ENCODE measurements around the gene DNAH1. TPM values are rescaled to one million over a fixed set of nuclear protein-coding genes. Genes with fewer than 3 reads are reported as not detected.
"Not testable (repeated sequence)": the region's sequence is repeated elsewhere in the genome, so short reads cannot be mapped to it uniquely, and the experiment has no call there.

The DNAH1 gene
- total RNA-seq, 2 experiments from 2014 or later: 9.4 TPM

GRCh38 chr3:52279596-52279995 lies 36.5 kb upstream of the DNAH1 start:
- no peaks in the 10 kb centered on the region for H3K27me3 Mint-ChIP-seq (ENCODE audit: low read depth)
- H3K27ac Mint-ChIP-seq: peak overlapping the region; percentile 98
- no peaks in the 10 kb centered on the region for H3K9me3 Mint-ChIP-seq
- peaks cover 41% of the 10 kb centered on the region for H3K36me3 Mint-ChIP-seq (ENCODE audit: low read depth)
- intact Hi-C loops (cut with micrococcal nuclease): loop anchor here (2.0 to 10.0 kb wide), 6 partner anchors 125 to 1665 kb away; partner anchors contain the start of genes CISH, DUSP7, MAPKAPK3 and PARP3
- H3K4me3 Mint-ChIP-seq: peak overlapping the region; percentile 95
- CTCF ChIA-PET: interaction anchor here (0.7 to 7.1 kb wide), 21 partner anchors 9 to 145 kb away, joined by 3 to 69 read pairs (median 5); partner anchors contain the start of genes PPM1M and TLR9
- peaks cover 49% of the 10 kb centered on the region for H3K4me1 Mint-ChIP-seq (ENCODE audit: low read depth)
- no peak for DNase-seq

DNA sequence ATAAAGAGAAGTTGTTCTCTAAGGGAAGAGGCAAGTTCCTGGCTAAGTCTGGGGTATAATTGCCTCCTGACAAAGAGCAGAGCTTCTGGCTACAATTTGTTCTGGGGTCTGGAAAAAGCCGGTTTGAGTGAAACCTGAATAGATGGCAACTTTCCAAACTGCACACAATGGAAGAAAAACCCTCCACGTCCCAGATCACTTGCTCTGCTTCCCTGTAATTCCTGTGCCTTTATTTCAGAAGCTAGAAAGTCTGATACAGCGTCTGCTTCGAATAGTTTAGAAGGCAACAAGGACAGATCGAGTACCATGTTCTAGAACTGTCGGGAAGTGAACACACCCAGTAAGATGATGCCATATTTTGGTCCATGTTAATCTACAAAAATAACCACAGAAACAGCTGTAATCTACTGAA lies 36.1 kb upstream of the DNAH1 start:
- CTCF ChIA-PET: interaction anchor here (0.7 to 7.1 kb wide), 18 partner anchors 9 to 244 kb away, joined by 3 to 69 read pairs (median 6); partner anchors contain the start of genes TLR9 and TWF2
- intact Hi-C loops (cut with micrococcal nuclease): no loop called here
- no peak for DNase-seq
- no peaks in the 10 kb centered on the region for H3K9me3 Mint-ChIP-seq
- peak overlapping the region; percentile 95 for H3K4me3 Mint-ChIP-seq
- peaks cover 47% of the 10 kb centered on the region for H3K4me1 Mint-ChIP-seq (ENCODE audit: low read depth)
- peaks cover 36% of the 10 kb centered on the region for H3K36me3 Mint-ChIP-seq (ENCODE audit: low read depth)
- H3K27ac Mint-ChIP-seq: peak overlapping the region; percentile 98
- no peaks in the 10 kb centered on the region for H3K27me3 Mint-ChIP-seq (ENCODE audit: low read depth)

GRCh38 chr3:52281981-52282801 lies 33.9 kb upstream of the DNAH1 start:
- peak; percentile 58 for DNase-seq
- H3K4me1 Mint-ChIP-seq (ENCODE audit: low read depth): peaks cover 58% of the 10 kb centered on the region
- CTCF ChIA-PET: interaction anchor here (0.8 to 4.1 kb wide), 9 partner anchors 10 to 62 kb away, joined by 3 to 40 read pairs (median 4); no protein-coding TSS in a partner anchor
- intact Hi-C loops (cut with micrococcal nuclease): no loop called here
- H3K27me3 Mint-ChIP-seq (ENCODE audit: low read depth): no peaks in the 10 kb centered on the region
- peaks cover 19% of the 10 kb centered on the region for H3K36me3 Mint-ChIP-seq (ENCODE audit: low read depth)
- H3K27ac Mint-ChIP-seq: peak overlapping the region; percentile 90
- H3K9me3 Mint-ChIP-seq: no peaks in the 10 kb centered on the region
- peak overlapping the region; percentile 10 for H3K4me3 Mint-ChIP-seq

GRCh38 chr3:52283306-52283705 lies 32.8 kb upstream of the DNAH1 start:
- CTCF ChIA-PET: interaction anchor here (0.8 to 4.1 kb wide), 5 partner anchors 32 to 63 kb away, joined by 3 to 40 read pairs (median 11); no protein-coding TSS in a partner anchor
- DNase-seq: peak; percentile 34
- no peak overlapping the region for H3K4me3 Mint-ChIP-seq
- H3K27ac Mint-ChIP-seq: peak overlapping the region; percentile 82
- intact Hi-C loops (cut with micrococcal nuclease): no loop called here
- peaks cover 11% of the 10 kb centered on the region for H3K36me3 Mint-ChIP-seq (ENCODE audit: low read depth)
- no peaks in the 10 kb centered on the region for H3K9me3 Mint-ChIP-seq
- peaks cover 58% of the 10 kb centered on the region for H3K4me1 Mint-ChIP-seq (ENCODE audit: low read depth)
- no peaks in the 10 kb centered on the region for H3K27me3 Mint-ChIP-seq (ENCODE audit: low read depth)

- H3K27me3 Mint-ChIP-seq (ENCODE audit: low read depth); DNase-seq; H3K36me3 Mint-ChIP-seq (ENCODE audit: low read depth); H3K9me3 Mint-ChIP-seq; H3K4me3 Mint-ChIP-seq; intact Hi-C loops (cut with micrococcal nuclease): not testable (repeated sequence)
- CTCF ChIA-PET: interaction anchor here (0.6 to 4.1 kb wide), 7 partner anchors 33 to 766 kb away, joined by 3 to 40 read pairs (median 4); partner anchors contain the start of gene PPM1M
- peak overlapping the region; percentile 82 for H3K27ac Mint-ChIP-seq
- peaks cover 62% of the 10 kb centered on the region for H3K4me1 Mint-ChIP-seq (ENCODE audit: low read depth)
Measured at GRCh38 chr3:52284051-52284450, 32.1 kb upstream of the DNAH1 start.

GRCh38 chr3:52286777-52287110 lies 29.4 kb upstream of the DNAH1 start:
- intact Hi-C loops (cut with micrococcal nuclease): loop anchor here (1.0 to 5.0 kb wide), 2 partner anchors 8 to 304 kb away; partner anchors contain the start of genes ACY1 and WDR82
- peaks cover 53% of the 10 kb centered on the region for H3K4me1 Mint-ChIP-seq (ENCODE audit: low read depth)
- peak overlapping the region; percentile 98 for H3K4me3 Mint-ChIP-seq
- peaks cover 8% of the 10 kb centered on the region for H3K36me3 Mint-ChIP-seq (ENCODE audit: low read depth)
- DNase-seq: no peak
- peak overlapping the region; percentile 100 for H3K27ac Mint-ChIP-seq
- no peaks in the 10 kb centered on the region for H3K27me3 Mint-ChIP-seq (ENCODE audit: low read depth)
- CTCF ChIA-PET: interaction anchor here (1.0 to 3.1 kb wide), 4 partner anchors 8 to 66 kb away, joined by 3 to 17 read pairs (median 7); partner anchors contain the start of gene WDR82
- no peaks in the 10 kb centered on the region for H3K9me3 Mint-ChIP-seq

GRCh38 chr3:52288674-52289073 lies 27.4 kb upstream of the DNAH1 start:
- DNase-seq: no peak
- H3K4me1 Mint-ChIP-seq (ENCODE audit: low read depth): peaks cover 35% of the 10 kb centered on the region
- intact Hi-C loops (cut with micrococcal nuclease): loop anchor here (2.0 to 5.0 kb wide), 2 partner anchors 28 to 306 kb away; partner anchors contain the start of genes ACY1 and DNAH1
- H3K27me3 Mint-ChIP-seq (ENCODE audit: low read depth): no peaks in the 10 kb centered on the region
- CTCF ChIA-PET: interaction anchor here (0.9 to 4.9 kb wide), 6 partner anchors 9 to 68 kb away, joined by 3 to 62 read pairs (median 9); no protein-coding TSS in a partner anchor
- H3K27ac Mint-ChIP-seq: peak overlapping the region; percentile 100
- no peaks in the 10 kb centered on the region for H3K9me3 Mint-ChIP-seq
- peaks cover 9% of the 10 kb centered on the region for H3K36me3 Mint-ChIP-seq (ENCODE audit: low read depth)
- peak overlapping the region; percentile 98 for H3K4me3 Mint-ChIP-seq

DNA sequence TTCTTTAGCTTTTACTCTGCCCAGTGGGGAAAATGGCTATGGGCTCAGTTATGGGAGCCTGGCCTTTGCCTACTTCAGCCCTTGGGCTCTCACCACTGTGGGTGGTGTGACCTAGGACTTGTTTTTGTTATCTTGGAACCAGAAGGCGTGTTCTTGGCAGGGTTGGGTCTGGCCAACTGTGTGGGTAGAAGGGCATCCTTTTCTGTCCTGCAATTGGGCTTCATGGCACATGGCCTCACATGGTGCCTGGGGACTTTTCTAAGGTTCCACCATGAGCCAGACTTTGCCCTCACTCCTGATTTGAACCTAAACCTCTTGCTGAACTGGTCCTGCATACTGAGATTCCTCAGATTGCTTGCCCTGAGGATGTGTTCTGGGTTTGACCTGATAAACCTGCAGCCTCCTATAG lies 26.8 kb upstream of the DNAH1 start:
- Mint-ChIP-seq H3K27ac (no peak overlapping the region), H3K4me3 (peak overlapping the region; percentile 98)

DNA sequence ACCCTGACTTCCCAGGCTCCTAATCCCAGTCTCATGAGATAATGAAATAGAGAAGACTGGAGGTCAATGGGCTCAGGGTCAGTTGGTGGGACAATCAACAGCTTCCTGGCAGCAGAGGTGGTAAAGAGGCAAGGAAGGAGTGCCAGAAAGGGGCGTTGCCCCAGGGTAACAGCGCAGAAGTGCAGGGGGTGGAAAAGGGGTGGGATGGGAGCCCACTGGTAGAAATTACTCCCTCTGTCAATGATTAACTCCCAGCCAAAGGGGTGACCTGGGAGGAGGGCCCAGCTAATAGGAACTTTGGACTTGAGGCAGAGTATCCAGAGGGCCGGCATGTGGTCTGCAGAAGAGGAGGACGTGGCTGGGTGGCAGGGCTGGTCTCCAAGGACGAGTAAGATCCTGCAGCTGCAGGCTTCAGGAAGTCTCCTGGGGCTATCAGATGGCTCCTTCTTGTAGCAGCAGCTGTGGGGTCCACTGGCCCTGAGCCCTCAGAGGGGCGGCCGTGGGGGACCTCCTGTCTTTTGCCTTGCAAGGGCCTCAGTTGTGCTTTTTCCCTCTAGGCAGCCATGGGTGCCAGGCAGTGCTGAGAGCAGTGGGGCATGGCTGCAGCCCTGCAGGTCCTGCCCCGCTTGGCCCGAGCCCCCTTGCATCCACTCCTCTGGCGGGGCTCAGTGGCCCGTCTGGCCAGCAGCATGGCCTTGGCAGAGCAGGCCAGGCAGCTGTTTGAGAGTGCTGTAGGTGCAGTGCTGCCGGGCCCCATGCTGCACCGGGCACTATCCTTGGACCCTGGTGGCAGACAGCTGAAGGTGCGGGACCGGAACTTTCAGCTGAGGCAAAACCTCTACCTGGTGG lies 26.1 kb upstream of the DNAH1 start:
- no peaks in the 10 kb centered on the region for H3K27me3 Mint-ChIP-seq (ENCODE audit: low read depth)
- CTCF ChIA-PET: interaction anchor here (0.7 to 4.9 kb wide), 7 partner anchors 49 to 122 kb away, joined by 3 to 62 read pairs (median 4); no protein-coding TSS in a partner anchor
- no peak overlapping the region for H3K27ac Mint-ChIP-seq
- H3K4me1 Mint-ChIP-seq (ENCODE audit: low read depth): peaks cover 33% of the 10 kb centered on the region
- DNase-seq: no peak
- peaks cover 9% of the 10 kb centered on the region for H3K36me3 Mint-ChIP-seq (ENCODE audit: low read depth)
- no peak overlapping the region for H3K4me3 Mint-ChIP-seq
- H3K9me3 Mint-ChIP-seq: no peaks in the 10 kb centered on the region
- intact Hi-C loops (cut with micrococcal nuclease): loop anchor here (2.0 to 5.0 kb wide), 2 partner anchors 27 to 308 kb away; partner anchors contain the start of genes ACY1 and DNAH1

More for the DNA sequence above, 26.8 kb upstream of the DNAH1 start:
- H3K4me1 Mint-ChIP-seq (ENCODE audit: low read depth): peaks cover 35% of the 10 kb centered on the region
- peaks cover 9% of the 10 kb centered on the region for H3K36me3 Mint-ChIP-seq (ENCODE audit: low read depth)
- H3K9me3 Mint-ChIP-seq: no peaks in the 10 kb centered on the region
- no peak for DNase-seq
- CTCF ChIA-PET: interaction anchor here (0.8 to 4.9 kb wide), 5 partner anchors 10 to 123 kb away, joined by 3 to 62 read pairs (median 11); no protein-coding TSS in a partner anchor
- intact Hi-C loops (cut with micrococcal nuclease): loop anchor here (2.0 to 5.0 kb wide), 2 partner anchors 27 to 307 kb away; partner anchors contain the start of genes ACY1 and DNAH1
- H3K27me3 Mint-ChIP-seq (ENCODE audit: low read depth): no peaks in the 10 kb centered on the region

- H3K27me3 Mint-ChIP-seq (ENCODE audit: low read depth): no peaks in the 10 kb centered on the region
- H3K4me1 Mint-ChIP-seq (ENCODE audit: low read depth): peaks cover 28% of the 10 kb centered on the region
- H3K4me3 Mint-ChIP-seq: no peak overlapping the region
- intact Hi-C loops (cut with micrococcal nuclease): loop anchor here (1.0 kb wide), 1 partner anchor 48 kb away; no protein-coding TSS in a partner anchor
- no peak overlapping the region for H3K27ac Mint-ChIP-seq
- CTCF ChIA-PET: interaction anchor here (0.7 to 4.9 kb wide), 7 partner anchors 11 to 63 kb away, joined by 3 to 62 read pairs (median 3); no protein-coding TSS in a partner anchor
- no peak for DNase-seq
- H3K9me3 Mint-ChIP-seq: no peaks in the 10 kb centered on the region
- H3K36me3 Mint-ChIP-seq (ENCODE audit: low read depth): peaks cover 9% of the 10 kb centered on the region
Measured at GRCh38 chr3:52290596-52291507, 25.3 kb upstream of the DNAH1 start.

Data from activated naive CD4-positive, alpha-beta T cell treated with anti-CD3 and anti-CD28 coated beads for 36 hours (primary cell).